ENCODE results near the gene DIPK1C.

DNA sequence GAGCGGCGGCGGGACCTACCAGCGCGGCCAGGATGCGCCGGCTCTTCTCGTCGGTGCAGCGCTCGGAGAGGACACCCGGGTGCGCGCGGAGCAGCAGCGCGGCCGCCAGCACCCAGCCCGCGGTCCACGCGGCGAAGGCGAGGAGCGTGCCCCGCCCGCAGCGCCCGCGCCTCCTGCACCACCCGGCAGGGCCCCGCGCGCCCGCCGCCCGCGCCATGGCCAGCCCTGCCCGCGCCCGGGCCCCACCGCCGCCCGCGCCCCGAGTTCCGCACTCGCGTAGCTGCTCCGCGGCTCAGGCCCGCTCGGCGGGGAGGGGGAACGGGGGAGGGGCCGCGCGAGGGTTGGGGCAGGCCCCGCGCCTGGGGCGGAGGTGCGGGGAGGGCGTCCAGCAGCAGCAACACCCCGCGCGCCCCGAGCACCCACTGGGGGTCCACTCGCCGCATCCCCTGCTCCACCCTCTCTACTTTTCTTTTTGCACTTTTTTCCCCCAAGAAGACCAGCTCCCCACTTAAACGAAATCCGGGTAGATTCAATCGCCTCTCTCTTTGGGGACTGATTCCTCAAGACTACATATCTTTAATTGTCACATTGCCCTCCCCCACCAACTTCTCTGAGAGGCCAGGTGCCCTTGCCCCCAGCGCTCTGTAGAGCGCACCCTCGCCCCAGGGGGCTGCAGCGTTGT, at the start of gene DIPK1C:
- no peak for TF ChIP-seq EZH2 (IDR thresholded peaks at IDR 0.05; ENCODE audit: low read length)
- TF ChIP-seq, protein P1, sequence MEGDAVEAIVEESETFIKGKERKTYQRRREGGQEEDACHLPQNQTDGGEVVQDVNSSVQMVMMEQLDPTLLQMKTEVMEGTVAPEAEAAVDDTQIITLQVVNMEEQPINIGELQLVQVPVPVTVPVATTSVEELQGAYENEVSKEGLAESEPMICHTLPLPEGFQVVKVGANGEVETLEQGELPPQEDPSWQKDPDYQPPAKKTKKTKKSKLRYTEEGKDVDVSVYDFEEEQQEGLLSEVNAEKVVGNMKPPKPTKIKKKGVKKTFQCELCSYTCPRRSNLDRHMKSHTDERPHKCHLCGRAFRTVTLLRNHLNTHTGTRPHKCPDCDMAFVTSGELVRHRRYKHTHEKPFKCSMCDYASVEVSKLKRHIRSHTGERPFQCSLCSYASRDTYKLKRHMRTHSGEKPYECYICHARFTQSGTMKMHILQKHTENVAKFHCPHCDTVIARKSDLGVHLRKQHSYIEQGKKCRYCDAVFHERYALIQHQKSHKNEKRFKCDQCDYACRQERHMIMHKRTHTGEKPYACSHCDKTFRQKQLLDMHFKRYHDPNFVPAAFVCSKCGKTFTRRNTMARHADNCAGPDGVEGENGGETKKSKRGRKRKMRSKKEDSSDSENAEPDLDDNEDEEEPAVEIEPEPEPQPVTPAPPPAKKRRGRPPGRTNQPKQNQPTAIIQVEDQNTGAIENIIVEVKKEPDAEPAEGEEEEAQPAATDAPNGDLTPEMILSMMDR (optimal IDR thresholded peaks at IDR 0.05 in 1 of 3, IDR thresholded peaks at IDR 0.05 in 1 of 3, conservative IDR thresholded peaks at IDR 0.05 in 1 of 3; ENCODE audit: extremely low read depth in 1 of 3, insufficient read depth in 2 of 3, low read length in 3 of 3), result no peak

All from keratinocyte (primary cell).